Stimulated activated naive CD4-positive, alpha-beta T cell treated with Interleukin-2 at 50 U/mL for 16 hours (primary cell): ENCODE results near the gene SERPIND1.
"Not testable (repeated sequence)": the region's sequence is repeated elsewhere in the genome, so short reads cannot be mapped to it uniquely, and the experiment has no call there.

Experiments used
- DNase-seq: peaks from one replicate; lab custom pipeline; 2025; lab: John Stamatoyannopoulos, UW

SERPIND1 gene

GRCh38 chr22:20748082-20748481, 25.8 kb upstream of the SERPIND1 start:
- no peak for DNase-seq

DNA sequence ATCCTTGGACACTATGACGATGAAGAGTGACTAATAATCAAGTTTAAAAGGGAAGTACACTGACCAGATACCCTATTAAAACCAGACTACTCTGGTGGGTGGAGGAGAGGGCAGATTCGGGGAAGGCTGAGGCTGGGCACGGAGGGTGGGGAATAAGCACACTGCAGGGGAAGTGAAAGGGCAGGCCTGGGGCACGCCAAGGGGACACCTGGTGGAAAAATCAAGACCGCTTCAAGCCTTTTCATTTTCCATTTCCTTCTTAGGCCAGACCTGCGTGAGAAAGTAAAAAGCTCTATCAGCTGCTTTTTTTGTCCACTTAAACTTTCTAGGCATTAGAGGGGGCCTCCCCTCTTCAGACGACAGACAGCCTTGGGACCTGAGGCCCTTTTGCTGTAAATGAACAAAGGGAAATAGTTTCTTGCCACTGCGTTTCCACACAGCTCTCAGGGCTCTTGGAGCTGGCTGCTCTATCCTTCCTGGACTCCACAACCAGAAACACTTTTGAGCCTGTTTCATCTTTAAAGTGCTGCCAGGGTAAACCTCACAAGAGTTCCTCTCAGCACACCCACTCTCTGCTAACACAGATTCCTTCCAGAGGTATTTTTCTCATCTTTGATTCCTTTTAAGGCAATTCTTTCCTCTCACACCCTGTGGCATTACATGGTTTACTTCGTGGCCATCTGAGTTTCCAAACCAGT, 25.0 kb upstream of the SERPIND1 start:
- DNase-seq, result no peak

DNA sequence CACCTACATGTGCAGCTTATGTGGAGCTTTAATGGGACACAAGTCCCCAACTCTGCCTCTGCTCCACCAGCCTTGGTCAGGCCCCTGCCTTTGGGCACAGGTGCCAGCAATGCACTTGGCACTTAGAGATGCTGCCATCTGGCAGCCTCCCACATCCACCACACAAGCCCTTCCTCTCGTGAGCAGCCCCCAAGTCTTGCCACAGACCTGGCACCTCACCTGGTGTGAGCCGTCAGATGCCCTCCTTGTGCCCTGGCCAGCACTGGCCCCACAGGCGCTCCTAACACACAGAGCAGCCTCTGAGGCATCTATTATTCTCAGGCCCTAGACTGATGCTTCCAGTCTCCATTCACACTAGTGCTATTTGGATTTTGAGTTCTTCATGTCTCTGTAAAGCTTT, 24.5 kb upstream of the SERPIND1 start:
- DNase-seq, result no peak

DNA sequence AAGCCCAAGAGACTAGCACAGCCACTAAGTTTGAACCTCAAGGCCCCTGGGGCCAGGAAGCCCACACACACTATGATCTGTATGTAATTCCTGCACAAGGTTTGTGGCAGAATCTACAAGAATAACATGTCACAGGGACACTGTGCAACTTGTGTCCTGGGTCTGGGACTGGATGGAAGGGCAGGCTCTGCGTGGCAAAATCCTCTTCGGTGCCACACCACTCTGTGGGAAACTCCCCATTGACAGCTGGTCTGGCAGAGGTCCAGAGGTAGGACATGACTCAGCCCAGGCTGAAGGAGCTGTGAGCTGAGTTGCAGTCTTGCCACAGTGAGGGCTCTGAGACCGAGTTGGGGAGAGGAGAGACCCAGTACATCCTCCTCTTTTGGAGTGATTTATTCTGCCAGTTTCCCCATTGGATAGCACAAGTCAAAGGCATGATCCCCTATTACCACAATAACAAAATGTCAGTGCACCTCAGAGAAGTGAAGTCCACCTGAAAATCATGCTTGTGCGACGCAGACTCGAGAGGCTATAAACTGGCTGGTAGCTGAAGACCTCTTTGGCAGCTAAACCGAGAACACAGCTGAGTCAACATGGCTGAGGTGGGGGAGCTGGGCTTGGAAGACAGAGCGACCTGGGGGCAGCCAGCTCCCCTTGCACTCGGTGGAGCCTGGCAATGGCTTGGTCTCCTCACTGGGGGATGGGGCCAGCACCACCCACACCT, 23.3 kb upstream of the SERPIND1 start:
- DNase-seq, result peak; percentile 16

DNA sequence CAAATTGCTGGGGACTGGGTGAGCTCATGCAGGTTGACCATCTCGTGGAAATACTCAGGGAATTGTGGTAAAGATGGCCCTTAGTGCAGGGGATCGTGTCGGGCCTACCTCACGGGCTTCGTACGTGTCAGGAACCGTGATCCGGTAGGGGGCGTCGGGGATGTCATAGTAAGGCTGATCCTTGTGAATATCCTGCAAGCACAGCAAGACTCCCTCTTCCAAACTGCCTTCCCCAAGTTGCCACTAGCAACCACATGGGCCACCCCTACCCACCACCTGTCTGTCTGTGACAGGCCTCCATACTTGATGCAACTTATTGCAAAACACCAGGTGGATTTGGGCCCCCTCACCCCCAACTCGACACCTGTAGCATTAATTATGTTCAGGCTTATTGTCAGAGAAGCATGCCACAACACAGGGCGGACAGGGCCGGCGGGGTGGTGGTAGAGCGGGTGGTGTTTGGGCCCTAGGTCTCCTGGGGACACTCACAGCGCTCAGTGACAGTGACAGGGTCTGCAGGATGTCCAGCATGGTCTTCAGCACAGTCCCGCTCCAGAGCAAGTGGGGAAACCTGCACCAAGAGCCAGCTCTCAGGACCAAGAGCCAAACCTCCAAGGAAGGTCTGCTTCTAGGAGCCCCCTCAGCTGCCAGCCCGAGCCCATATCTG, 22.6 kb upstream of the SERPIND1 start:
- no peak for DNase-seq

DNA sequence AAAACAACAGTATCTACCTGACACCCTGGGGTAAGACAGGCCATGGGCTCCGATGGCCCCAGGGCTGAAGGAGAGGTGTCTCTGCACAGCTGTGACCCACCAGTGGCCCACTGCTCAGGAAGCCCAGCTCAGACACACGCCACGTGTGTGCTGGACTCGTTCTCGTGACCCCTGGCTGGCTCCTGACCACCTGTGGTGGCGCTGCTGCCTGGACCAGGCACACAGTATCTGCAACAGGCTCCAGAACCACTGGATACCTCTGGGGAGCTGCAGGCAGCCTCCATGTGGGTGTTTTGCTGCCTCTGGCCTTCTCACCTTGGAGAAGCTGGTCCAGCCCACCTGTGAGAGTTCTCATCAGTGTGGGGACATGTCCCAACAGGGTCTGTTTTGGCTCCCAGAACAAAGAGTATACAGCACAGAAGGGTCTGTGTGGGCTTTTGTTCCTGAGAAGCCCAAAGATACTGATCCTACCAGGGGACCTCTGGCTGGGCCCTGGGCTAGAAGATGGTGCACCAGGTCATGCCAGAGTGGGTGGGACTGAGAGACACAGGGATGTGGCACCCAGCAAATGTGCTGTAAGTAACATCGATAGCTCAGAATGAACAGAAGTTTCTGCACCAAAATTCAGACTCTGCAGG, 21.7 kb upstream of the SERPIND1 start:
- DNase-seq, result no peak

GRCh38 chr22:20752873-20753272, 21.0 kb upstream of the SERPIND1 start:
- no peak for DNase-seq

DNA sequence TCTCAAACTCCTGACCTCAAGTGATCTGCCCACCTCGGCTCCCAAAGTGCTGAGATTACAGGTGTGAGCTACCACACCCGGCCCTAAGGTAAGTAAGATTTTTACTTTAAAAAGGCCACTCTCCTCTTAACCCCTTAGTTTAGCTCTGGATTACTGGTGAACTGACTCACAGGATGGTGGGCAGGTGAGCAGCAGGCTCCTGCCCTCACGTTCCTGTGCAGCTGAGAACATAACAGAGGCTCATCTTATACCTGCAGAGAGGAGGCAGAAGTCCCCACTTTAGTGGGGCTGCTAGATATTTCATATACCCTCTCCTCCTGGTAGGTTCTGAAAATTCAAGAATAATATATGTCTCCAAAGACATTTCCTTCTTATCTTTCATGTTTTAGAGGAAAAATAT, 17.1 kb upstream of the SERPIND1 start:
- no peak for DNase-seq

DNA sequence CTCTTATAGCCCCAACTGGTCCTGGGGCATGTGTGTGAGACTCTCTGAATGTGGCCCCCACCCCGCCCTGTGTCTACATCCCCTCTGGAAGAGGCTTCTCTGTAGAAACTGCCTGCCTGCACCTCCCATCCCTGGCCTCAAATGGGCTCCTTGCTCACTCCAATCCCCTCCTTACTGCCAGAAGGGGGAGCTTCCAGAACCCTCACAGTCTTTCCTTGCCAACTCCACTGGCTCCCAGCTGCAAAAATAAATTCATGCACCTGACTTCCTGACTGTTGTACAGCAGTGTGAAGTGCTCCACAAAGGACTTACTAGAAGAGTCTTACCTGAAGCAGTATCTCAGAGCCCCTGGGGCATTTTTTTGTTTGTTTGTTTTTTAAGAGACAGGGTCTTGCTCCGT, 15.2 kb upstream of the SERPIND1 start:
- DNase-seq, result no peak

- no peak for DNase-seq
These were observed 13.8 kb upstream of the SERPIND1 start for GRCh38 chr22:20760084-20760483.

DNA sequence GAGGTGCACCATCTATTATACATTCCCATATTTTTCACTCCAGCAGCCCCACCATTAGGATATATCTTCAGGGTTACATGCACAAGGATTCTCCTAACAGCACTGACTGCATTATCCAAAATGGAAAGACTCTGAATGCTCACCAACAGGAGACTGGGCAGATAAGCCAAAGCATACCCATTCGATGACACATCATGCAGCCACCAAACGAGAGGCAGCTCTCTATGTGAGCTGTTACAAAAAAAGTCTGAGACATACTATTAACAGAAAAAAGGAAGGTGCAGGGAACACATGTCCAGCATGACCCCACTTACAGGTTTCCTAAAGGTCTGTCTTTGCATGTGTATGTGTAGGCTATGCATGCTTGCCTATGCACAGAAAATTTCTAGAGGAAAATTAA, 12.4 kb upstream of the SERPIND1 start:
- no peak for DNase-seq

- DNase-seq, result no peak
These were observed 11.6 kb upstream of the SERPIND1 start for GRCh38 chr22:20762233-20762796.

- no peak for DNase-seq
These were observed 10.1 kb upstream of the SERPIND1 start for GRCh38 chr22:20763630-20764470.

DNA sequence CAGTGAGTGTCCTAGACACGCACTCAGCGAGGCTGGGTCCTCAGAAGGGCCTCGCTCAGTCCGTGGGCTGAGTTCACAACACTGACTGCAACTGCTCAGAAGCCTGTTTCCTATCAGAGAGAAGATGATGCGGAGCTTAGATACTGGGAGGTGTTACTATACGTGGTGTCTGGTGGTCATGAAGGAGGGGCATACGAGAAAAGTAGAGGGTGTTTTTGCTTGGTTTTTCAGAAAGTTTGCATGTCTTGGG, 9.5 kb upstream of the SERPIND1 start:
- DNase-seq, result no peak

DNA sequence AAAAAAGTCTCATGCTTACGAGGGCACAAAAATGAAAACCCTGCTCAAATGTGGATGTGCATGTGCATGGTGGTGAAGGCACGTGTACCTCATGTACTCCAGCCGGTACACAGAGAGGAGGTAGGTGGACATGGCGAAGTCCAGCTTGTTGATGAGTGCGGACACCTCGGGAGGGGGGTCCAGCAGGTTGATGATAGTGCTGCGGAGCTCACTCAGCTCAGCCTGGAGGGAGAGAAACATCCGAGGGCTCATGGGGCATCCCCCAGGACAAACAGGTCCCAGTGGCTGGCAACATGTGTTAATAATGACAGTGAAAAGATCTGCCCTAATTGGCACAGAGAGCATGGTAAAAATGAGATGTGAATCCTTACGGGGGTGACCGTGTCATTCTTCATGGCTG, 9.2 kb upstream of the SERPIND1 start:
- no peak for DNase-seq

DNA sequence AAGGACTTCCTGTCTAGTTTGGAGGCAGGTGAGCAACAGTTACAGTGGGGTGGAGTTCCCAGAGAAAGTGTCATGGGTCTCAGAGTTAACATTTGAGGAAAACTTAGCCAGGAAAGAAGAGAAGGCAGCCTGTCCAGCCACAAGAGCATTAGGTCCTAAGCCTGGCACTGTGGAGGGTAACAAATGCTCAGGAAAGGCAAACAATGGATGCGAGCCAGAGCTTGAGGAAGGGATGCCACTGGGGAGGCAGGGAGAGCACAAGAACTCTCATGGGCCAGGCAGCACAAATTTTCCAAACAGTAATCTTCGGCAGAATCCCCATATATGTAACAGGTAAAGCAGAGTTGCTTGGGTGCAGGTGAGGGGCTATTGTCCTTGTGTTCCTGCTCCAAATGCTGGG, 8.0 kb upstream of the SERPIND1 start:
- DNase-seq, result no peak

DNA sequence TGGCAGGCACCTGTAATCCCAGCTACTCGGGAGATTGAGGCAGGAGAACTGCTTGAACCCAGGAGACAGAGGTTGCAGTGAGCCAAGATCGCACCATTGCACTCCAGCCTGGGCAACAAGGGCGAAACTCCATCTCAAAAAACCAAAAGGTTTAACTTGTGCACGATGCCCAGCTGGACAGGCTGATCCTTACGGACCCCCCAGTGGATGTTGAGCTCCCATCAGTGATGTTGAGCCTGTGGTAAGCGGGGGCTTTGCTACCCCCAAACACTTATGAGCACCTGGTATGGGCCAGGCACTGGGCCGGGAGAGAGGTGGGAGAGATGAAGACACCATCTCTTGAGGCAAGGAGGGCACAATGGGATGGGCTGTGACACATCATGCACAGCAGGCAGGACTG, 7.4 kb upstream of the SERPIND1 start:
- no peak for DNase-seq

GRCh38 chr22:20769496-20769826, 4.5 kb upstream of the SERPIND1 start:
- not testable (repeated sequence) for DNase-seq

GRCh38 chr22:20771918-20772625, 1.8 kb upstream of the SERPIND1 start:
- no peak for DNase-seq

GRCh38 chr22:20774882-20775281, 969 bp downstream of the SERPIND1 start:
- DNase-seq, result no peak

- no peak for DNase-seq
These were observed 1.5 kb downstream of the SERPIND1 start for GRCh38 chr22:20775342-20775895.
